CD14-positive monocyte (primary cell): ENCODE results near the gene ANO6. TPM values are rescaled to one million over a fixed set of nuclear protein-coding genes. Genes with fewer than 3 reads are reported as not detected.

Experiments used
- DNase-seq, 3 donors: peaks; one replicate each; pipeline ENCODE4 v3.0.0-alpha.2; 2011 to 2022
- H2AFZ ChIP-seq: 2 replicates; pipeline ENCODE4 v1.6.0; 2012; ENCODE audit warnings: mild to moderate bottlenecking, low read depth, low read length, inconsistent platforms; ENCODE audit not compliant: insufficient read depth, poor library complexity, severe bottlenecking
- H3K27ac ChIP-seq, 2 donors: 1 replicate in 1 of 2; 2 replicates in 1 of 2; pipeline ENCODE4 v1.5.1; 2012 to 2013; ENCODE audit warnings: low read length in 2 of 2, control low read depth in 1 of 2, inconsistent platforms in 1 of 2, low read depth in 1 of 2, mild to moderate bottlenecking in 1 of 2
- H3K27me3 ChIP-seq, 2 donors: one replicate each; pipeline versions ENCODE4 v1.6.0 to v1.6.1; 2011 to 2013; ENCODE audit warnings: low read length in 2 of 2; ENCODE audit not compliant: control insufficient read depth in 2 of 2, insufficient read depth in 2 of 2
- H3K36me3 ChIP-seq, 2 donors: replicated peaks in 1 of 2; 1 replicate in 1 of 2; 2 replicates in 1 of 2; pipeline versions ENCODE4 v1.5.1 to v1.6.1; 2012 to 2013; ENCODE audit warnings: low read length in 2 of 2, control low read depth in 1 of 2, inconsistent platforms in 1 of 2, mild to moderate bottlenecking in 1 of 2; ENCODE audit not compliant: insufficient read depth in 2 of 2, control insufficient read depth in 1 of 2
- H3K4me1 ChIP-seq, 2 donors: 1 replicate in 1 of 2; 2 replicates in 1 of 2; pipeline versions ENCODE4 v1.5.1 to v1.6.1; 2012 to 2013; ENCODE audit warnings: low read length in 2 of 2, control low read depth in 1 of 2, inconsistent platforms in 1 of 2, mild to moderate bottlenecking in 1 of 2, moderate library complexity in 1 of 2; ENCODE audit not compliant: insufficient read depth in 2 of 2, control insufficient read depth in 1 of 2
- H3K4me2 ChIP-seq: replicated peaks from 2 replicates; pipeline ENCODE3; 2012; ENCODE audit warnings: low read length, moderate library complexity, mild to moderate bottlenecking; ENCODE audit not compliant: poor library complexity, severe bottlenecking; ENCODE audit errors: extremely low read depth
- H3K4me3 ChIP-seq, 3 experiments: fragments of 200-600 bp in 1 of 3; sonication (generic) in 1 of 3; replicated peaks in 1 of 3; 1 replicate in 2 of 3; 2 replicates in 1 of 3; pipeline ENCODE4 v1.5.1; 2011 to 2013; ENCODE audit warnings: low read length in 3 of 3, mild to moderate bottlenecking in 3 of 3, control low read depth in 2 of 3, low read depth in 2 of 3, inconsistent platforms in 1 of 3, moderate library complexity in 1 of 3
- H3K79me2 ChIP-seq: 2 replicates; pipeline ENCODE4 v1.6.0; 2012; ENCODE audit warnings: mild to moderate bottlenecking, control low read depth, inconsistent platforms, low read length, moderate library complexity; ENCODE audit not compliant: insufficient read depth
- H3K9ac ChIP-seq: 2 replicates; pipeline ENCODE4 v1.6.0; 2017; ENCODE audit warnings: low read length, mild to moderate bottlenecking; ENCODE audit not compliant: insufficient read depth, poor library complexity, severe bottlenecking
- H3K9me3 ChIP-seq, 2 donors: replicated peaks in 1 of 2; 1 replicate in 1 of 2; 2 replicates in 1 of 2; pipeline versions ENCODE4 v1.5.1 to v1.6.1; 2012 to 2013; ENCODE audit warnings: low read length in 2 of 2, control low read depth in 1 of 2; ENCODE audit not compliant: control insufficient read depth in 1 of 2, insufficient read depth in 1 of 2
- H4K20me1 ChIP-seq: 2 replicates; pipeline ENCODE4 v1.6.0; 2012; ENCODE audit warnings: mild to moderate bottlenecking, low read length, control low read depth, moderate library complexity; ENCODE audit not compliant: insufficient read depth
- H3K27ac Mint-ChIP-seq, 7 donors: one replicate each; pipeline ENCODE4 v1.8.0; 2020; ENCODE audit warnings: mild to moderate bottlenecking in 7 of 7, mixed read lengths in 7 of 7, moderate library complexity in 6 of 7, inconsistent platforms in 2 of 7
- H3K27me3 Mint-ChIP-seq, 3 donors: one replicate each; pipeline ENCODE4 v1.8.0; 2021 to 2022; ENCODE audit warnings: low read depth in 3 of 3, mild to moderate bottlenecking in 3 of 3, mixed read lengths in 3 of 3, moderate library complexity in 3 of 3, inconsistent platforms in 1 of 3
- H3K36me3 Mint-ChIP-seq, 2 donors: one replicate each; pipeline ENCODE4 v1.8.0; 2020; ENCODE audit warnings: mixed read lengths in 2 of 2, inconsistent platforms in 1 of 2, mild to moderate bottlenecking in 1 of 2
- H3K4me1 Mint-ChIP-seq: one replicate; pipeline ENCODE4 v1.8.0; 2020; ENCODE audit warnings: mild to moderate bottlenecking, mixed read lengths
- H3K4me3 Mint-ChIP-seq, 2 donors: one replicate each; pipeline ENCODE4 v1.8.0; 2020; ENCODE audit warnings: mild to moderate bottlenecking in 2 of 2, mixed read lengths in 2 of 2, moderate library complexity in 1 of 2
- H3K9me3 Mint-ChIP-seq, 7 donors: one replicate each; pipeline ENCODE4 v1.8.0; 2020 to 2022; ENCODE audit warnings: mixed read lengths in 7 of 7, mild to moderate bottlenecking in 6 of 7, moderate library complexity in 6 of 7, inconsistent platforms in 2 of 7
- CTCF ChIP-seq: fragments of 200-600 bp; IDR thresholded peaks from one replicate; pipeline ENCODE4 v1.8.0; 2022; ENCODE audit warnings: antibody characterized with exemption, mild to moderate bottlenecking
- WGBS: methylation state at CpG from one replicate; pipeline ENCODE4 v1.1.5; 2013; ENCODE audit warnings: missing lambda C conversion rate; ENCODE audit not compliant: insufficient coverage; 5-methylcytosine and 5-hydroxymethylcytosine counted together
- intact Hi-C, 2 donors: fragments of 100-400 bp; cut with micrococcal nuclease; formaldehyde crosslinking; loops; one replicate each; pipeline versions ENCODE4 v1.15.0 to v1.15.1; 2023
- polyA plus RNA-seq, 3 donors: library from polyadenylated mRNA; depleted of rRNA in 1 of 3; unstranded in 2 of 3; stranded (reverse) in 1 of 3; fragments of 300-500 nt in 2 of 3; fragments of >200 nt in 1 of 3; fragmentation: Illumina TruSeq in 2 of 3; gene quantifications; 1 replicate in 2 of 3; 2 replicates in 1 of 3; pipeline ENCODE4 v1.2.3, GENCODE V29; 2012 to 2021

ANO6 gene
- polyA plus RNA-seq, 3 donors: 20.2 to 48.7 (median 34.1) TPM

DNA sequence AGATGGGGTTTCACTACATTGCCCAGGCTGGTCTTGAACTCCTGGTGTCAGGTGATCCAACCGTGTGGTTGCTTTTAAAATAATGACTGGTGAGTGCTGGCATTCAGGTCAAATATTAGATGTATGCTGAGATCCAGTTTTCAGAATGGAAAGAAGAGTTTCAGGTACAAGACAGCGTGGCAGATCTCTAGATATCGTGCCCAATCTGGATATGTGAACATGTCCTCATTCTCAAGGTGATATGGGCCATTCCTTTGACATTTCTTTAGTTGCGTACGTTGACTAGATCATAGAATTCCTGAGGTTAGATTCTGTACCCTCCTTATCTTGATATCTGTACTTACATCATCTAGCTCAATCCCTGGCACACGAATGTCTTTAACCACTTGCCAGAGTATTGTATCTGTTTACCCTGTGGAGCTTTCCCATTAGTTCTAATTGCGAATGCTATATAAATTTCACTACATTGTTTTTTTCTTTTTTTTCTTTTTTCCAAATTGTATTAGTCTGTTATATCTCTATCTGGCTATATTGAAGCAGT lies 80.2 kb downstream of the ANO6 start:
- Histone ChIP-seq H3K4me2 (no peak overlapping the region), H3K27me3 (no peaks in the 10 kb centered on the region), H2AFZ (no peak overlapping the region), H3K4me3 (no peak overlapping the region), H3K4me1 (no peaks in the 10 kb centered on the region), H4K20me1 (peaks cover 83% of the 10 kb centered on the region), H3K27ac (no peak overlapping the region), H3K9ac (no peak overlapping the region), H3K9me3 (no peaks in the 10 kb centered on the region), H3K79me2 (peaks cover 50% of the 10 kb centered on the region), H3K36me3 (no peaks in the 10 kb centered on the region)
- no peak overlapping the region for H3K27ac Mint-ChIP-seq
- H3K27me3 Mint-ChIP-seq: no peaks in the 10 kb centered on the region
- TF ChIP-seq CTCF: no peak
- intact Hi-C loops: no loop called here
- peaks cover 0 to under 1% (median 0%) of the 10 kb centered on the region in 7 donors for H3K9me3 Mint-ChIP-seq
- no peak for DNase-seq
- peaks cover 6% of the 10 kb centered on the region for H3K4me1 Mint-ChIP-seq
- H3K36me3 Mint-ChIP-seq: peaks cover 9% of the 10 kb centered on the region in 2 donors
- no peak overlapping the region for H3K4me3 Mint-ChIP-seq
- 100% methylated on average over 3 of the region's 7 CpGs for WGBS

DNA sequence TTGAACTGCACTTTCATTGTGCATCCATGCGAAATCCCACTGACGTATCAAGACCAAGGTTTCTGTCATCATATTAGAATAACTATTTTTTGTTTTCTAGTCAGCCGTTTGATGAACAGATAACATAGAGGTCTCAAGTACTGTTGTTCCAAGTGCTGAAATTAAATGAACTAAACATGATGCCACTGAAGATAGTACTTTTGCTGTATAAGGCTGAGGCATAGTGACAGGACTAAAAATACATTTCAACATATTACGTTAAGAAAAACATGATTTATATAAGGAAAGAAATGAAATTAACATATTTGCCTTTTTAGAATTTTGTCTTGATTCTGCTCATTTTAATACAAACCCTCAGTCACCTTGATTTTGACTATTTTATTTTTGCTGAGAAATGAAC lies 82.2 kb downstream of the ANO6 start:
- Histone ChIP-seq H3K79me2 (peaks cover 45% of the 10 kb centered on the region), H3K9me3 (no peaks in the 10 kb centered on the region), H3K36me3 (peaks cover 2 to 12% of the 10 kb centered on the region in 2 donors), H3K4me2 (no peak overlapping the region), H3K4me3 (no peak overlapping the region), H3K4me1 (no peaks in the 10 kb centered on the region), H2AFZ (no peak overlapping the region), H3K9ac (no peak overlapping the region), H3K27ac (no peak overlapping the region), H4K20me1 (peaks cover 83% of the 10 kb centered on the region), H3K27me3 (no peaks in the 10 kb centered on the region)
- H3K4me1 Mint-ChIP-seq: no peaks in the 10 kb centered on the region
- H3K36me3 Mint-ChIP-seq: peaks cover 11 to 14% of the 10 kb centered on the region in 2 donors
- no peaks in the 10 kb centered on the region for H3K9me3 Mint-ChIP-seq
- no peak for TF ChIP-seq CTCF
- intact Hi-C loops: no loop called here
- DNase-seq: no peak
- no peak overlapping the region for H3K4me3 Mint-ChIP-seq
- H3K27me3 Mint-ChIP-seq: no peaks in the 10 kb centered on the region
- WGBS: no CpG with 5 or more reads among the region's 4 CpGs
- H3K27ac Mint-ChIP-seq: no peak overlapping the region
